Trophoblast cell (in vitro differentiated cells and primary cell): ENCODE measurements around the gene TDRD12.
A peak's percentile ranks its signal among the peaks of the same experiment; 100 is the strongest.
"Not testable (repeated sequence)": the region's sequence is repeated elsewhere in the genome, so short reads cannot be mapped to it uniquely, and the experiment has no call there.

ENCODE experiments used
- DNase-seq, 2 donors: peaks; one replicate each; pipeline ENCODE4 v3.0.0-alpha.2; 2016
- H2AFZ ChIP-seq: 2 replicates; pipeline ENCODE4 v1.6.1; 2013; ENCODE audit warnings: low read length, moderate library complexity, mild to moderate bottlenecking; ENCODE audit not compliant: insufficient read depth, poor library complexity
- H2AK5ac ChIP-seq: 2 replicates; pipeline ENCODE4 v1.6.1; 2013; ENCODE audit warnings: mild to moderate bottlenecking, low read length
- H2BK120ac ChIP-seq: 2 replicates; pipeline ENCODE4 v1.6.1; 2013; ENCODE audit warnings: low read length, mild to moderate bottlenecking, moderate library complexity; ENCODE audit not compliant: insufficient read depth, poor library complexity
- H2BK12ac ChIP-seq: 2 replicates; pipeline ENCODE4 v1.6.1; 2013; ENCODE audit warnings: mild to moderate bottlenecking, low read length, moderate library complexity
- H2BK5ac ChIP-seq: 2 replicates; pipeline ENCODE4 v1.6.1; 2013; ENCODE audit warnings: low read length, low read depth, moderate library complexity, mild to moderate bottlenecking; ENCODE audit not compliant: poor library complexity
- H3K14ac ChIP-seq: 2 replicates; pipeline ENCODE4 v1.6.1; 2013; ENCODE audit warnings: mild to moderate bottlenecking, low read length
- H3K18ac ChIP-seq: 2 replicates; pipeline ENCODE4 v1.6.1; 2013; ENCODE audit warnings: mild to moderate bottlenecking, low read length
- H3K23ac ChIP-seq: 2 replicates; pipeline ENCODE4 v1.6.1; 2013; ENCODE audit warnings: low read length
- H3K27ac ChIP-seq: 2 replicates; pipeline ENCODE4 v1.5.1; 2013; ENCODE audit warnings: low read depth, mild to moderate bottlenecking, inconsistent platforms, low read length, moderate library complexity
- H3K27me3 ChIP-seq: 2 replicates; pipeline ENCODE4 v1.6.1; 2013; ENCODE audit warnings: inconsistent platforms, mild to moderate bottlenecking, low read length, moderate library complexity; ENCODE audit not compliant: insufficient read depth
- H3K36me3 ChIP-seq, 2 experiments: 1 replicate in 1 of 2; 2 replicates in 1 of 2; pipeline ENCODE4 v1.6.1; 2013; ENCODE audit warnings: low read length in 2 of 2, mild to moderate bottlenecking in 2 of 2, moderate library complexity in 1 of 2; ENCODE audit not compliant: insufficient read depth in 2 of 2, control insufficient read depth in 1 of 2
- H3K4ac ChIP-seq: 2 replicates; pipeline ENCODE4 v1.6.1; 2013; ENCODE audit warnings: low read depth, mild to moderate bottlenecking, low read length, moderate library complexity
- H3K4me1 ChIP-seq, 2 experiments: 1 replicate in 1 of 2; 2 replicates in 1 of 2; pipeline ENCODE4 v1.6.1; 2013; ENCODE audit warnings: low read length in 2 of 2, mild to moderate bottlenecking in 2 of 2, moderate library complexity in 1 of 2; ENCODE audit not compliant: insufficient read depth in 2 of 2, control insufficient read depth in 1 of 2
- H3K4me2 ChIP-seq: 2 replicates; pipeline ENCODE4 v1.6.1; 2013; ENCODE audit warnings: inconsistent platforms, mild to moderate bottlenecking, low read length, moderate library complexity
- H3K4me3 ChIP-seq: 2 replicates; pipeline ENCODE4 v1.5.1; 2013; ENCODE audit warnings: mild to moderate bottlenecking, low read depth, low read length, inconsistent platforms
- H3K79me1 ChIP-seq: one replicate; pipeline ENCODE4 v1.6.1; 2013; ENCODE audit warnings: low read length
- H3K79me2 ChIP-seq: 2 replicates; pipeline ENCODE4 v1.6.1; 2013; ENCODE audit warnings: low read length, mild to moderate bottlenecking; ENCODE audit not compliant: control insufficient read depth, insufficient read depth, poor library complexity
- H3K9ac ChIP-seq: 2 replicates; pipeline ENCODE4 v1.6.1; 2013; ENCODE audit warnings: mild to moderate bottlenecking, low read length
- H3K9me3 ChIP-seq: 2 replicates; pipeline ENCODE4 v1.6.1; 2013; ENCODE audit warnings: low read depth, mild to moderate bottlenecking, control low read depth, inconsistent platforms, low read length; ENCODE audit not compliant: insufficient read depth
- H4K12ac ChIP-seq: 2 replicates; pipeline ENCODE4 v1.6.1; 2013; ENCODE audit warnings: low read depth, mild to moderate bottlenecking, low read length, moderate library complexity
- H4K8ac ChIP-seq: 2 replicates; pipeline ENCODE4 v1.6.1; 2013; ENCODE audit warnings: low read depth, mild to moderate bottlenecking, low read length, moderate library complexity
- H4K91ac ChIP-seq: one replicate; pipeline ENCODE4 v1.6.1; 2013; ENCODE audit warnings: low read depth, mild to moderate bottlenecking, low read length, moderate library complexity
- WGBS: extraction: QIAGEN DNeasy Blood & Tissue Kit; methylation state at CpG from one replicate; pipeline ENCODE4 v1.1.7; 2013; ENCODE audit warnings: missing lambda C conversion rate; ENCODE audit not compliant: insufficient read length, insufficient coverage; ENCODE audit errors: extremely low coverage; 5-methylcytosine and 5-hydroxymethylcytosine counted together

Gene TDRD12

DNA sequence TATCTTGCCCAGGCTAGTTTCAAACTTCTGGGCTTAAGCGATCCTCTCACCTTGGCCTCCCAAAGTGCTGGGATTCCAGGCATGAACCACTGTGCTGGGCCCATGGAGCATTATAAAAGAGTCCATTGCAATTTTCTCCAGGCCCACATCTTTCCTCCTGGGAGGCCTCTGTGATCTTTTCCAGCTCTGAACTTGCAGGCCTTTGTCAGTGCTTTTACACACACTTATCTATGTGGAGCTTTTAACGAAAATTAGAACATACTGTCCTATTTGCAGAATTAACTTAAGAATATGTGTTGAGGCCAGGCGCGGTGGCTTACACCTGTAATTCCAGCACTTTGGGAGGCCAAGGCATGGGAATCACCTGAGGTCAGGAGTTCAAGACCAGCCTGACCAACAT, 23.9 kb downstream of the TDRD12 start:
- Histone ChIP-seq H3K79me2 (no peaks in the 10 kb centered on the region), H2BK5ac (no peak overlapping the region), H3K14ac (no peak overlapping the region), H4K8ac (no peak overlapping the region), H3K27me3 (no peaks in the 10 kb centered on the region), H2AK5ac (no peak overlapping the region), H2BK120ac (no peak overlapping the region), H3K79me1 (no peaks in the 10 kb centered on the region), H3K9me3 (no peaks in the 10 kb centered on the region), H2AFZ (no peak overlapping the region), H3K36me3 (no peaks in the 10 kb centered on the region), H3K9ac (no peak overlapping the region), H3K4me3 (no peak overlapping the region), H3K4me2 (no peak overlapping the region), H3K4ac (no peak overlapping the region), H4K91ac (no peak overlapping the region), H3K18ac (no peak overlapping the region), H3K4me1 (no peaks in the 10 kb centered on the region), H3K23ac (no peak overlapping the region), H3K27ac (no peak overlapping the region), H2BK12ac (no peak overlapping the region), H4K12ac (no peak overlapping the region)
- no CpG with 5 or more reads among the region's 4 CpGs for WGBS
- DNase-seq: no peak

DNA sequence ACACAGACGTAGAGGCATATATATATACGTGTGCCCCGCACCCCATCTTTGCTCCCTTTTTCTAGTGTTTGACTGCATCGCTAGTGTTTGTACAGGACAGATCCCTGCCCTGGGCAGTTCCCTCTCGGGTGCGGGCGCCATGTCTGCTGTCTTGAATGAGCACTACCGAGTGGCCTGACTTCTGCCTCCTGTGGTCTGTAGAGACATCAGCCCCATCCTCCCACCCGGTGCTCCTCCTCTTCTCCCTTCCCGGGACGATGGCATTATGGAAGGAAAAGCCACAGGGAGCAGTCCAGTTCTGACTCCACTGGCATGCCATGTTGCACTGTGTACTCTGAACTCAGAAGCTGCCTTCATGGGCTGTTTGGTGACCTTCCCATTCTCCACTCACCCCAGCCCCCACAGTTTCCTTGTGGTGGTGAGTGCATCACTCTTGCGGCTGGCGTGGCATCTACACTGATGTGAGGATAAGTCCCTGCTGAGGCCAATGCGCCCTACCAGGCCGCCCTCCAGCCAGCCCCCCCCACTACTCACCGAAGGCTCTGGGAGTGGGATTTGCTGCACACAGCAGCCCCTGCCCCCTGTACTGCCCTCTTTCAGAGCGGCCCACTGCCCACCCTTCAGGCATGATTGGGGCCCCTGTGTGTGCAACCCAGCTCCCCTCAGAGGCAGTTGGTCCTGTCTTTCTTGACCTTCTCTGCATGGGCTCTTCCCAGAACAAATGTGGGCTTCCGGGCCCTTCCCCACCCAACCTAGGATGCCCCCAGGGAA, 25.2 kb downstream of the TDRD12 start:
- no CpG with 5 or more reads among the region's 18 CpGs for WGBS
- no peak overlapping the region for H3K27ac ChIP-seq
- no peaks in the 10 kb centered on the region for H3K79me2 ChIP-seq
- no peaks in the 10 kb centered on the region for H3K4me1 ChIP-seq
- no peak overlapping the region for H2BK120ac ChIP-seq
- H3K23ac ChIP-seq: no peak overlapping the region
- H4K8ac ChIP-seq: no peak overlapping the region
- no peak overlapping the region for H2AFZ ChIP-seq
- H3K79me1 ChIP-seq: no peaks in the 10 kb centered on the region
- H3K27me3 ChIP-seq: no peaks in the 10 kb centered on the region
- H3K4me2 ChIP-seq: no peak overlapping the region
- peak overlapping the region; percentile 5 for H4K12ac ChIP-seq
- H3K9me3 ChIP-seq: no peaks in the 10 kb centered on the region
- H3K4ac ChIP-seq: no peak overlapping the region
- DNase-seq: no peak
- H3K18ac ChIP-seq: no peak overlapping the region
- no peak overlapping the region for H3K9ac ChIP-seq
- H2BK12ac ChIP-seq: no peak overlapping the region
- no peak overlapping the region for H3K4me3 ChIP-seq
- no peaks in the 10 kb centered on the region for H3K36me3 ChIP-seq
- H4K91ac ChIP-seq: no peak overlapping the region
- H2AK5ac ChIP-seq: no peak overlapping the region
- H2BK5ac ChIP-seq: no peak overlapping the region
- H3K14ac ChIP-seq: no peak overlapping the region

DNA sequence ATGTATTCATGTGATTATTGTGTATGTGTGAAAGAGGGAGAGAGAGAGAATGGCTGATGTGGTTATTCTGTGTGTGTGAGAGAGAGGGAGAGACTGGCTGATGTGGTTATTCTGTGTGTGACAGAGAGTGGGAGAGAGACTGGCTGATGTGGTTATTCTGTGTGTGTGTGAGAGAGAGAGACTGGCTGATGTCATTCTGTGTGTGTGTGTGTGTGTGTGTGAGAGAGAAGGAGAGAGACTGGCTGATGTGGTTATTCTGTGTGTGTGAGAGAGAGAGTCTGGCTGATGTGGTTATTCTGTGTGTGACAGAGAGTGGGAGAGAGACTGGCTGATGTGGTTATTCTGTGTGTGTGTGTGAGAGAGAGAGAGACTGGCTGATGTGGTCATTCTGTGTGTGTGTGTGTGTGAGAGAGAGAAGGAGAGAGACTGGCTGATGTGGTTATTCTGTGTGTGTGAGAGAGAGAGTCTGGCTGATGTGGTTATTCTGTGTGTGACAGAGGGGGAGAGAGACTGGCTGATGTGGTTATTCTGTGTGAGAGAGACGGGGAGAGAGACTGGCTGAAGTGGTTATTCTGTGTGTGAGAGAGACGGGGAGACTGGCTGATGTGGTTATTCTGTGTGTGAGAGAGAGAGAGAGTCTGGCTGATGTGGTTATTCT, 26.2 kb downstream of the TDRD12 start:
- not testable (repeated sequence) for H3K79me2 ChIP-seq, H2BK5ac ChIP-seq, H3K4me3 ChIP-seq, H3K27me3 ChIP-seq, H3K36me3 ChIP-seq, H3K79me1 ChIP-seq, H4K8ac ChIP-seq, H3K9ac ChIP-seq, H3K27ac ChIP-seq, H2AK5ac ChIP-seq, H3K18ac ChIP-seq, H2BK120ac ChIP-seq, H3K9me3 ChIP-seq, DNase-seq, H4K91ac ChIP-seq, H3K4ac ChIP-seq, H3K4me1 ChIP-seq, H3K23ac ChIP-seq, H3K14ac ChIP-seq, H2BK12ac ChIP-seq, H4K12ac ChIP-seq, H2AFZ ChIP-seq, H3K4me2 ChIP-seq
- no CpG with 5 or more reads among the region's 2 CpGs for WGBS

DNA sequence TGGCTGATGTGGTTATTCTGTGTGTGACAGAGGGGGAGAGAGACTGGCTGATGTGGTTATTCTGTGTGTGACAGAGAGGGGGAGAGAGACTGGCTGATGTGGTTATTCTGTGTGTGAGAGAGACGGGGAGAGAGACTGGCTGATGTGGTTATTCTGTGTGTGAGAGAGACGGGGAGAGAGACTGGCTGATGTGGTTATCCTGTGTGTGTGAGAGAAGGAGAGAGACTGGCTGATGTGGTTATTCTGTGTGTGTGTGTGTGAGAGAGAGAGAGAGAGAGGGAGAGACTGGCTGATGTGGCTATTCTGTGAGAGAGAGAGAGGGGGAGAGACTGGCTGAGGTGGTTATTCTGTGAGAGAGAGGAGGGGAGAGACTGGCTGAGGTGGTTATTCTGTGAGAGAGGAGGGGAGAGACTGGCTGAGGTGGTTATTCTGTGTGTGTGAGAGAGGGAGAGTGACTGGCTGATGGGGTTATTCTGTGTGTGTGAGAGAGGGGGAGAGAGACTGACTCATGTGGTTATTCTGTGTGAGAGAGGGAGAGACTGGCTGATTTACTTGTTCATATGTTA, 27.1 kb downstream of the TDRD12 start:
- H3K4ac ChIP-seq, H3K14ac ChIP-seq: not testable (repeated sequence)

More for the DNA sequence above, 27.1 kb downstream of the TDRD12 start:
- not testable (repeated sequence) for DNase-seq, H2AK5ac ChIP-seq, H3K4me2 ChIP-seq, H4K12ac ChIP-seq, H4K8ac ChIP-seq, H3K36me3 ChIP-seq, H2BK120ac ChIP-seq, H2BK12ac ChIP-seq, H3K4me1 ChIP-seq, H3K79me2 ChIP-seq, H3K27me3 ChIP-seq, H3K27ac ChIP-seq, H2BK5ac ChIP-seq, H3K18ac ChIP-seq, H3K9ac ChIP-seq, H2AFZ ChIP-seq, H3K4me3 ChIP-seq, H3K9me3 ChIP-seq, H3K23ac ChIP-seq, H4K91ac ChIP-seq, H3K79me1 ChIP-seq
- WGBS: no CpG with 5 or more reads among the region's 2 CpGs
